Sciatic nerve (tissue), 2 donors: Measurements from ENCODE around the gene OR52E5. TPM values are rescaled to one million over a fixed set of nuclear protein-coding genes. Genes with fewer than 3 reads are reported as not detected.

Experiments
- ATAC-seq: fragments of 200-7000 bp; cut with Tn5 transposase; one replicate; pipeline ENCODE4 v1.9.1; 2020; ENCODE audit warnings: mild to moderate bottlenecking, moderate library complexity
- DNase-seq: peaks from one replicate; pipeline ENCODE4 v3.0.0-alpha.2; 2020; ENCODE audit warnings: low spot score
- intact Hi-C: fragments of 100-400 bp; cut with DNase I; formaldehyde crosslinking; loops from one replicate; pipeline ENCODE4 v1.14.2; 2022
- total RNA-seq: library from RNA; stranded (reverse); fragmentation: NEBNext Ultra II Directional; extraction: Animal tissue kit (Norgen Biotek cat#: 25700); gene quantifications from one replicate; pipeline ENCODE4 v1.2.1, GENCODE V29; 2021
- donor health status: DM: no; HTN: no; CAD: no.
- donor health status: DM: no; HTN: no; CAD: no.

The OR52E5 gene
- not detected for total RNA-seq

- DNase-seq (no peak), ATAC-seq (no peak)
- intact Hi-C loops: no loop called here
Measured at GRCh38 chr11:5892908-5893307, at the start of gene OR52E5. Gene OR52E5 (plus strand): TSS chr11:5893208. CDS start chr11:5900777, 7,569 bp downstream.

- ATAC-seq: no peak
- intact Hi-C loops: no loop called here
Measured at GRCh38 chr11:5846701-5847100, 46.3 kb upstream of the OR52E5 start.

GRCh38 chr11:5847711-5848110 is 45.3 kb upstream of the OR52E5 start:
- intact Hi-C loops: no loop called here
- no peak for DNase-seq

More at GRCh38 chr11:5846701-5847100, 46.3 kb upstream of the OR52E5 start:
- no peak for DNase-seq

GRCh38 chr11:5851002-5851401 is 42.0 kb upstream of the OR52E5 start:
- ATAC-seq (no peak), DNase-seq (no peak)
- intact Hi-C loops: no loop called here

More at GRCh38 chr11:5847711-5848110, 45.3 kb upstream of the OR52E5 start:
- ATAC-seq: no peak

- intact Hi-C loops: no loop called here
- no peak for DNase-seq
- ATAC-seq: no peak
Measured at GRCh38 chr11:5857590-5857989, 35.4 kb upstream of the OR52E5 start, which contains the start of gene OR52E8. Gene OR52E8 (minus strand): TSS chr11:5857690. CDS start chr11:5857690, 0 bp downstream.

GRCh38 chr11:5865826-5866225 is 27.2 kb upstream of the OR52E5 start:
- no peak for ATAC-seq
- no peak for DNase-seq
- intact Hi-C loops: no loop called here

- intact Hi-C loops: no loop called here
- ATAC-seq (no peak), DNase-seq (no peak)
Measured at GRCh38 chr11:5878564-5878963, 14.4 kb upstream of the OR52E5 start.

- no peak for DNase-seq
- intact Hi-C loops: no loop called here
- ATAC-seq: no peak
Measured at GRCh38 chr11:5880329-5880728, 12.7 kb upstream of the OR52E5 start, which contains the start of gene OR52E4. Gene OR52E4 (plus strand): TSS chr11:5880629. CDS start chr11:5884293, 3,664 bp downstream.

GRCh38 chr11:5881756-5882155 is 11.3 kb upstream of the OR52E5 start:
- no peak for DNase-seq
- no peak for ATAC-seq
- intact Hi-C loops: no loop called here

GRCh38 chr11:5887172-5887571 is 5.8 kb upstream of the OR52E5 start:
- DNase-seq (no peak), ATAC-seq (no peak)
- intact Hi-C loops: no loop called here

- DNase-seq (no peak), ATAC-seq (no peak)
- intact Hi-C loops: no loop called here
Measured at GRCh38 chr11:5887661-5888060, 5.3 kb upstream of the OR52E5 start.

- intact Hi-C loops: no loop called here
- no peak for ATAC-seq
- DNase-seq: no peak
Measured at GRCh38 chr11:5891216-5891800, 1.7 kb upstream of the OR52E5 start.

- ATAC-seq (no peak), DNase-seq (no peak)
- intact Hi-C loops: no loop called here
Measured at GRCh38 chr11:5899534-5899933, 6.5 kb downstream of the OR52E5 start.

GRCh38 chr11:5910540-5910939 is 17.5 kb downstream of the OR52E5 start:
- DNase-seq: no peak
- intact Hi-C loops: no loop called here

GRCh38 chr11:5922749-5923426 is 29.9 kb downstream of the OR52E5 start:
- intact Hi-C loops: no loop called here
- ATAC-seq (no peak), DNase-seq (no peak)

More at GRCh38 chr11:5910540-5910939, 17.5 kb downstream of the OR52E5 start:
- no peak for ATAC-seq

- ATAC-seq: no peak
- intact Hi-C loops: no loop called here
- no peak for DNase-seq
Measured at GRCh38 chr11:5923427-5923776, 30.4 kb downstream of the OR52E5 start.

- ATAC-seq (no peak), DNase-seq (no peak)
- intact Hi-C loops: no loop called here
Measured at GRCh38 chr11:5923794-5924193, 30.8 kb downstream of the OR52E5 start.

GRCh38 chr11:5928271-5928670 is 35.3 kb downstream of the OR52E5 start:
- intact Hi-C loops: no loop called here
- ATAC-seq (no peak), DNase-seq (no peak)

GRCh38 chr11:5928811-5929210 is 35.8 kb downstream of the OR52E5 start:
- no peak for ATAC-seq
- intact Hi-C loops: no loop called here
- DNase-seq: no peak

GRCh38 chr11:5929571-5930368 is 36.8 kb downstream of the OR52E5 start:
- DNase-seq (no peak), ATAC-seq (no peak)
- intact Hi-C loops: no loop called here
